Neural cell (in vitro differentiated cells): ENCODE data around the gene C4orf36.

Experiments
- RAD21 ChIP-seq: fragments of 450-650 bp; conservative IDR thresholded peaks from 2 replicates; pipeline ENCODE4 v1.6.1; 2014; ENCODE audit warnings: antibody characterized with exemption, mild to moderate bottlenecking, moderate library complexity
- TF ChIP-seq, protein P1 (sequence below): fragments of 450-650 bp; IDR thresholded peaks from 2 replicates; pipeline ENCODE4 v1.5.1; 2014; ENCODE audit warnings: antibody characterized with exemption, mild to moderate bottlenecking, moderate library complexity; ENCODE audit not compliant: poor library complexity, severe bottlenecking

DNA sequence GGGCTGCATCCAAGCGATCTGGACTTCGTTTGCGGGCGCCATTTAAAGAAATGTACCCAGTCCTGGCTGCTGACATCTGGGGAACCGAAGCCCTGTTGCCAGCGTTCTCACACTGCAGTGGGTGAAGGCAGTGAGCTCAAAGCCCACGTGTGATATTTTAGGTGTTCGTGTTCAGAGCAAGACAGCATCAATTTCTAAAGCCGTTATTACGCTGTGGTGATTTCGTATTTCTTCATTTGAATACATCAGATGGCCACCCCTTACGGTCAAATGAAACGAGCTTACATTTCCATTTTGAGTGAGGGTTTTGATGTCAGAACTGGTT lies 376 bp upstream of the C4orf36 start:
- TF ChIP-seq RAD21 = no peak
- TF ChIP-seq, protein P1, sequence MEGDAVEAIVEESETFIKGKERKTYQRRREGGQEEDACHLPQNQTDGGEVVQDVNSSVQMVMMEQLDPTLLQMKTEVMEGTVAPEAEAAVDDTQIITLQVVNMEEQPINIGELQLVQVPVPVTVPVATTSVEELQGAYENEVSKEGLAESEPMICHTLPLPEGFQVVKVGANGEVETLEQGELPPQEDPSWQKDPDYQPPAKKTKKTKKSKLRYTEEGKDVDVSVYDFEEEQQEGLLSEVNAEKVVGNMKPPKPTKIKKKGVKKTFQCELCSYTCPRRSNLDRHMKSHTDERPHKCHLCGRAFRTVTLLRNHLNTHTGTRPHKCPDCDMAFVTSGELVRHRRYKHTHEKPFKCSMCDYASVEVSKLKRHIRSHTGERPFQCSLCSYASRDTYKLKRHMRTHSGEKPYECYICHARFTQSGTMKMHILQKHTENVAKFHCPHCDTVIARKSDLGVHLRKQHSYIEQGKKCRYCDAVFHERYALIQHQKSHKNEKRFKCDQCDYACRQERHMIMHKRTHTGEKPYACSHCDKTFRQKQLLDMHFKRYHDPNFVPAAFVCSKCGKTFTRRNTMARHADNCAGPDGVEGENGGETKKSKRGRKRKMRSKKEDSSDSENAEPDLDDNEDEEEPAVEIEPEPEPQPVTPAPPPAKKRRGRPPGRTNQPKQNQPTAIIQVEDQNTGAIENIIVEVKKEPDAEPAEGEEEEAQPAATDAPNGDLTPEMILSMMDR = no peak
